ENCODE measurements around the gene FBN1. TPM values are rescaled to one million over a fixed set of nuclear protein-coding genes. Genes with fewer than 3 reads are reported as not detected.

FBN1 gene
- polyA plus RNA-seq, 3 donors = 91.0 to 113 (median 94.2) TPM

DNA sequence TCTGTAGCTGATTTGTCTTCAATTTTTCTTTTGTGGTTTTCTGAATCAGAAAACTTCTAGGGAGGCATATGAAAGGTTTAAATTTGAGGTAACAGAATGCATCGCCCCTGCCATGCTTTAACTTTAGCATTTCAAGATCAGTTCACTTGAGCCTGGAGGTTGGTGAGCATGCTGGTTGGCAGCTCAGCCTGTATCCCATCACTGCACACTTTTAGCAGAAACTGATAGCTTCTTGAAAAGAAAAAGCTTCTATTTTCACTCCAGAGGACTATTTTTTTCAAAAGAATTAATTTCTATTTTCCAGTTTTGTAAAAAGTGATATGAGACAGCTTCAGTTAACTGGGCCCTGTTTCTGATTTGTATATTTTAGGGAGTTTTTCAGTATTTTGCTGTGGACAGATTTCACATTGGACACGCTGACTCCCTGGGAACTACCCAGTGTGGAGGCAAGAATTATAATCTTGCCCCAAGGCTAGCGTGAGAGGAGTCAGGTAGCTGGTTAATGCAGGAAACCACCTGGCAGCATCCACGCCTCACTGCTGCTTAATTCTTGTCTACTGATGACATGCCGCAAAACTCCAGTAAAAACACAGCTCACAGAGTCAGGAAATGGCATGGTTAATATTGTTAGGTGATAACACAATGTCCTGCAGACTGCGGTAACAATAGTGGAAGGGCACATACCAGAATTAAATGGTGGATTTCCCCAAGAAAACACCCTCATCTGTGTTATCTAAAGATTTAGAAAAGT is 242.9 kb downstream of the FBN1 start:
- DNase-seq (ENCODE audit: extremely low read depth in 1 of 11, low read depth in 9 of 11, low spot score in 4 of 11) = no peak

DNA sequence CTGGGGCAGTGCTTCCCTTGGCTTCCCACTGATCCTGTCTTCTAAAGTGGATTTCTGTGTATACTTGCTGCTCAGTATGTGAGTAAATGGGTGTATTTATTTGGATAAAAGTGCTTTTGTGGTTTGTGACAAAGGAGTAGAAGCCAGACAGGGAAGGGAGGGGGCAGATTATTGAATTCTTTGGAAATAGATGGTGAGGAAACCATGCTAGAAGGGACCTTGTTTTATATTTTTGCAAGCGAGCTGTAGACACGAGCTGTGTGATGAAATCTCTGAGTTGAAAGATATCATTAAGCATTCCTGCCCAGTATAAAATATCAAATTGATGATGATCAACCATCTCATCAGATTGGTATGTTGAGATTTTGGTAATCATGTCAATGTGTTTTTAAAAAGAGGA is 245.4 kb downstream of the FBN1 start:
- DNase-seq (ENCODE audit: extremely low read depth in 1 of 11, low read depth in 9 of 11, low spot score in 4 of 11) = no peak

DNA sequence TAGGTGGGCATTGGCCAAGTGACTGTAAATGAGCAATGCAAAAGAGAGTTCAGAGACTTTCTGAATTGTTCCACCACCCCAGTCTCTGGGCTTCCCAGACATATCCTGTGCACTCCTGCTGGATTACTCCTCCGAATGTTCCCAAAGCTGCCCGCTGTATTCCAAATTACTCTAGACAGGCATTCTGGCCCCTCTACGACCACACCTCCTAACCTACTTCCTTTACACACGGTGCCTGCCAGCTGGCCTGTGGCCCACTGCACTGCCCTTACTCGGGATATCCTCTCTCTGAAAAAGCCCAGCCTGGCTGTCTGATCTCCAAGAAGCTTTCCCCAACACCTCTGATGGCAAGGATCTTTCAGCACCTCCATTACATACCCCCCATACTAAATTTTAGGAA is 247.7 kb downstream of the FBN1 start:
- DNase-seq (ENCODE audit: extremely low read depth in 1 of 11, low read depth in 9 of 11, low spot score in 4 of 11) = no peak

DNA sequence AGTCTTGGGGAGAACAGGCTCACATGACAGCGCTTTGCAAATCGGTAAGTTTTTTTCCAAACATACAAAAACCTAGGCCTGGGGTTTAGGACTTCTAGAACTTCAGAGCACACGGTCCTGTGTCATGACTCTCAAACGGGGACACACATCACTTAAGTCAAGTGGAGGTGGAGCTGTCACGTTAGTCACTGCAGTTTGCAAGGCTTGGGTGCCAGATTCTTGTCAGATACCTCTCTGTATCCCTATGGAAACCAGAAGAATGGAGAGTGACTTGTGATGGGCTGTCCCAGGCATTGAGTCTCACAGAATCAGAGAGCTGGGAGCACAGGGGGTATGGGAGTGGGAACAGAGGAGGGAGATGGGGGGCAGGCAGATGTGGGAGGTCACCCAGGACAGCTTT is 249.5 kb downstream of the FBN1 start:
- no peak for DNase-seq (ENCODE audit: extremely low read depth in 1 of 11, low read depth in 9 of 11, low spot score in 4 of 11)

DNA sequence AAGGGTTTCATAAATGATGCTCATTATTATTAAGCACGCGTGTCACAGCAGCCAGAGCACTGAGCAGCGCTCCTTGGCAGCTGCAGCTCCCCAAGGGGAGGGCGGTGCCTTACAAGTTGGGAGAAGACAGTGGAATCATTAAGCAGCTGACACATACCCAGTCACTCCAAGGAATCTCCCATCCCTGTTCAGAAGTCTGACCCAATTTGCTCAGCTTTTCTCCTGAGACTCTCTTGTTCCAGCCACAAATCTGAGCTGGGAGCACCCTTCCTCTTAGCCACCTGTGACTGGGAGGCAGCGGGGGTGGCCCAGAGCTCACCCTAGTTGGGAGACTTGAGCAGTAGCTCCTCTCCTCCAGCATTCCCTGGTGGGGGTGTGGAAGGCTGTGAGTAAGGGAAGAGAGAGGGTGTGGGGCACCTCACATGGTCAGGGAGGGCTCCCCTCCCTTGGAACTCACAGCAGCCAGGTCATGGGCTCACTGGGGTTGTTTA is 249.9 kb downstream of the FBN1 start:
- no peak for DNase-seq (ENCODE audit: extremely low read depth in 1 of 11, low read depth in 9 of 11, low spot score in 4 of 11)

DNA sequence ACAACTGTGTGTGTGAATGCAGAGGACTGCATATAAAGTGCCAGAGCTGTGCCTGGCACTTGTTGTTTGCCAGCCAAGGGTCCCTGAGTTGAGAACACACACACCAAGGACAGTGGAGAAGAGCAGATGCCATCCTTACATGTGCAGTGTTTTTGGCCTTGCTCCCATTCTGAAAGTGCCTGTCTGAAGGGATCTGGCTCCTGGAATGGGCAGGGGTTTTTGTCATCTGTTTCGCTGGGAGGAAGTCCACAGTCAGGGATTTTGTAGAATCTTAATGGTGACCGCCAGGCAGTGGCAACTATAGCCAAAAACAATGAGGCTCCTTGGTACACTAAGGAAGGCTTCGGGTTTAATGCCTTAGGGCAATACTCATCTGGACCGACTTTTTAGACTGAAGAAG is 250.5 kb downstream of the FBN1 start:
- no peak for DNase-seq (ENCODE audit: extremely low read depth in 1 of 11, low read depth in 9 of 11, low spot score in 4 of 11)

DNA sequence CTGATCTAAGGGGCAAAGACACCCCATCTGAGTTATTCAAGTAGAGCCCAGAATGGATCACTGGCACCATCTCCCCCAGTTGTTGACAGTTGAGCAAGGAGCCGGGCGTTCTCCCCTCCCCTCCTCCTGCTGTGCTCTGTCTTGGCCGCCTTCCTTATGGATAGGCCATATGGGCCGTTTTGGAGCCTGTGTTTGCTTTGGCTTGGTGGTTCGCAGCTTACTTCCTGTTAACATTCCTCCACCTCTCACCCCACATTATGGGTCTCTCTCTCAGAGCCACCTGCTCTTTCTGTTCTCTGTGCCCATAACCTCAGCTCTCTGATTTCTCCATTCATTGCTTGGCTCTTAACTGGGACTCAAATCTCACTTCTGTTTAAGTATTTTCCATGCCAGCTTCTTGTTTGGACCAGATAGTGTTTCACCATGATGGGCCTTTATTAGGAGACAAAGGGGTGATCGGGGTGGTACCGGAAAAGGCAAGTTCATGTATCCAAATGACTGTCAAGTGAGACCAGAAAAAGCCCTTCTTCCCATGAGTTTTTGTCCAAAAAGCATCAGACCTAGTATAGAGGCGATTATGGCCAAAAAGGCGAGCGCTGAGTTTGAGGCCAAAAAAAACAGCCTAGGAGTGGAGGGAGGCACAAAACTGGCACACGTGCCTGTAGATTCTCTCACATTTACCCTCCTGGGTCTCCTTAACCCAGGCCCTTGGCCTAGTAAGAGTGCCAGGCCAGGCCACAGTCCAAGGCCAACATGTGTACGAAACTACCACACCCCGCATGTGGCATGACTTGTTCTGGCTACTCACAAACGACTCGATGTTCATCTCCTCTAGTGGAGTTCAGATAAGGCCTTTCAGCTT is 251.6 kb downstream of the FBN1 start:
- DNase-seq (ENCODE audit: extremely low read depth in 1 of 11, low read depth in 9 of 11, low spot score in 4 of 11) = peak in 5 of 11 donors; percentile 36 to 59 (median 39)

DNA sequence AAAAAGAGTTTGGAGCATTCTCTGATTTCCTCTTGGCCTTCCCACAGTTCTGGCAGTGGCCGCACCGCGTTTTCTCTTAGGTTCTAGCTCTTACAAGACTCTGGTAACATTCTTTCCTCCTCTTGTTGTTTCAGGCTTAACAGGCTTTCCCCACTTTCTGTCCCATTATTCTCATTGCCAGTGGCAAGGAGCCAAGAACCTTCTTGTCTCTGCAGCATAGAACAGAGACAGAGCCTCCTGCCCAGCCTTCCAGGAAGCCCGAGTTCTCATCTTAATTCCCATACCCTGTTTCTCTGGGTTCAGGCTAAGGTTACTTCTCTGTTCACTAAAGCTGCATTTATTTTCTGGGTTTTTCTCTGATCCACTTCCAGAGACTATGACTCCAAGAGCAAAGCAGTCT is 253.2 kb downstream of the FBN1 start:
- peak in 2 of 11 donors; percentile 17 to 32 for DNase-seq (ENCODE audit: extremely low read depth in 1 of 11, low read depth in 9 of 11, low spot score in 4 of 11)

DNA sequence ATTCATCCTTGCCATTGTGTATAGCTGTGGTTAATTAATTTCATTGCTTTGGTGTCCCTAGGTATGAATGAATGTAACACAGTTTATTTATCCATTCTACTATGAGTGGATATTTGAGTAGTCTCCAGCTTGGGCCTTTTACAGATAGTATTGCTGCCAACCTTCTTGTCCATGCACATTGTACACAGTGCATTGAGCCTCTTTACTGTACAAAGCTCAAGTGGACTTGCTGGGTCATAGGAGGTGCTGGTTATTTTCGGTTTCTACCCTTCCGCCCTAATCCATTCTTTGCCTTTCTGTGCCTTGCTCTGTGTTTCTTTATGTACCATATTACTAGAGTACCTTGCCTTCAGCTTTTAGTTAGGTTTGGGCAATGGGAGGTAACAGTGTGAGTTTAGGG is 253.6 kb downstream of the FBN1 start:
- DNase-seq (ENCODE audit: extremely low read depth in 1 of 11, low read depth in 9 of 11, low spot score in 4 of 11) = no peak

DNA sequence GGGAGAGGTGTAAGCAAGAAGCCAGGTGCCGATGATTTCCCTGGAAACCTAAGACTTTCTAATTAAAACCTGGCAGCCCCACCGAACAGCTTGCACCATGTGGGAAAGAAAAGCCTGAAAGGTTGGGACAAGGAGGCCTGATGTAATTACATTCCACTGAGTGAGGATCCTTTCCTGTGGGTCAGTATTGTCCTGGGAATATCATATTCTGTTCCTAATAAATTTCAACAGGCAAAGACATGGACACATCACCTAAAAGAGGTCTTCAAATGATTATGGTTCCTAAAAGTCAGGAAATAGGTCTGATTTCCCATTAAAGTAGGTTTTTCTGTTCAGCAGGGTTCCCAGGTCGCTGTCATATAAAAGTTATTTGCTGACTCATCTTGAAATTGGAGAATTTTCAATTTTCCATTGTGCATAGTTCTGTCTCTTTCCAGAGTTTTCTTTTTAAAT is 255.8 kb downstream of the FBN1 start:
- DNase-seq (ENCODE audit: extremely low read depth in 1 of 11, low read depth in 9 of 11, low spot score in 4 of 11) = no peak

DNA sequence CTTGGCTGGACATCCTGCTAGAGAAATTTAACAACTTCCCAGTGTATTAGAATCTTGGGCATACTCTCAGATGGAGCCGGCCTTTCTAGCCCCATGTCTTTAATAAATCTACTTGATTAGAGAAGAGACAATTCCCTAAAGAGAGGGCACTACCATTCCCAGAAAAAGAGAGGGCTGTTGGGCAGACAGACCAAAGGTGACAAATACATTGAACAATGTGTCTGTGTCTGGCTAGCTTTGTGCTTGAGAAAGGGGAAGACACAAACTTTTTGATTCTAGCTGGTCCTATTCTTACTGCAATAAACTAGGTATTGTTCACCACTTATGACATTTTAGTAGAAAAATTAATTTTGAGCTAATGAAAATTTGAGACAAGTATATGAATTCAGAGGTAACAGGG is 256.6 kb downstream of the FBN1 start:
- DNase-seq (ENCODE audit: extremely low read depth in 1 of 11, low read depth in 9 of 11, low spot score in 4 of 11) = no peak

DNA sequence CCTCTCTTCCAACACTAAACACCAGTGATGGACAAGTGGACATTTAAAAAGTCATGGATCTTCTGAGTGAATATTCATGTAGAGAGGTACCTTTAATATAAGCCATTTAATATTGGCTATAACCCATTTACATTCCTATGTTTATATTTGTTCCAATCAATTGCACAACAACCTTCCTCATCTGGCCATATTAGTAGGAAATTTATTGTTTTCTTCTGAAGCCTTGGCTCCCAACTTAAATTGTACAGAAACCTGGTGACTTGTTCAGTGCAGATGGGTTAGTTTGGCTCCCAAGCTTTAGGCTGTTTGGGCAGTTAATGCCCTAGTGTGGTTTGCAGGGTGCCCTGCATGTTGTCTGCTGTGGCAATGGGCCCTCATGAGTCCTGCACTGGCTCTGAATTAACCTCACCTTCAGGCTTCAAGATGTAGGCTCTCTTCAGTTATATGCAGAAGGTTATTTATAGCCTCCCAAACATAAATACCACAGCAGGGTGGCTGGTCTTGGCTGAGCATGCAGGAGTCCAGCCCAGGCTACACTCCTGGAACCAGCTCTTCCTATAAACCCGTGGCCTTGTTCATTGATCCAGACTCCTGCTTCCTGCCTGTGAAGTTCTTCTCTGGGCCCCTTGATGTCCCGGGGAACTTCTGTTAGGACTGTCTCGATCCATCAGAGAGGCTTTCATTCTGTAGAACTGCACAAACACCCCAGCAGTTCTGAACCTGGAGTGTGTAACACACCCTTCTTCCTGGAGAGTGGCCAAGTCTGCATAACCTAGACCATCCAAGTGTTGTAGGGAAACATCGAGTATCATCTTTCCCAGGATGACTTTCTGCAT is 257.3 kb downstream of the FBN1 start:
- no peak for DNase-seq (ENCODE audit: extremely low read depth in 1 of 11, low read depth in 9 of 11, low spot score in 4 of 11)

DNA sequence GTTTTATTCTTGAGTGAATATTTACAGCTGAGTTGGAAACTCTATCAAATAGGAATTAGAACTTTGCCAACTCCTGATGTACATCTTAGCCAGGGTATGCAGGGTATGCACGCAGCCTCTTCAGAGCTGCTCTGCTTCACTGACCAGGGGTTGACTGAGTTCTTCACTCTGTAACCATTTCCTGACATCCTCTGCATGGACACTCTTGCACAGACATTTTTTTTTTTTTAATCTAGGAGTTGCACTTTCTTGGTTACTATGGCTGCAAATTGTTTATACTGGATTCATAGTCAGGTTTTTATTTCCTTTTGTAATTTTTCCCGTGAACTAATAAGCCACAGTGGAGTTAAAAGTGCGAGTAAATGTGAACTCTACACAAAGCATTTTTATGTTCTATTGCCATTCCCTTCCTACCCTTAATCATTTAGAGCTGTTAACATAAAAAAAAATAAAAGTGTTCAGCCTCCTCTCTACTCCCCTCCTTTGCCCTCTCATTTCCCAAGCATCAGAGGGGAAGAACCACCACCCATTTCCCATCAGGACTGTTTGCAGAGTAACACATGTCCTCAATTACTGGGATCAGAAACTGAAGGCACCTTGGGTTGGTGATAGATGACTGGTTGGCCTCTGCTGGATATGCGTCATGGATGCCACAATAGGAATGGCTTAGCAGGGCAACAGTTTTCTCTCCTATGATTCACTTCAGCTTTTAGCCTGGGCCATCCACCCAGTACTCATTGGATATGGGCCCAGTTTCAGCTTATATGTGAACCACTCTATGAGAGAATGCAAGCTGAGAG is 260.3 kb downstream of the FBN1 start:
- DNase-seq (ENCODE audit: extremely low read depth in 1 of 11, low read depth in 9 of 11, low spot score in 4 of 11) = peak in 2 of 11 donors; percentile 12 to 13

DNA sequence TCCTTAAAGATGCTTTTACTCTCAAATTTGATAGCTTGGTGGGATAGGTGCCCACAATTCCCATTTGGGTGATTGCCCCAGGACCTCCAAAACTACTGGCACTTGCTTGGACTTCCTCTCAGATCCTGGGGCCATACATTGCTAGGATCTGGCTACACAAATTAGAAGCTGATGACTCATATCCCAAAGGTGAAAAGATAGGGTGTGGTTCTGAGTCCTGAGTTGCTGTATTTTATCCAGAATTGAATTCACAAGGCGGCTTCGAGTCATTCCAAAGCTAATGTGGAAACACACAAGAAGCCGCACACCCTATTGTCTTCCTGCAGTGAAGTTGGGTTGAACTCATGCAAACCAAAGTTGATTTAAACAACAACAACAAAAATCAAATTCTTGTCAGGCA is 260.9 kb downstream of the FBN1 start:
- DNase-seq (ENCODE audit: extremely low read depth in 1 of 11, low read depth in 9 of 11, low spot score in 4 of 11) = no peak

DNA sequence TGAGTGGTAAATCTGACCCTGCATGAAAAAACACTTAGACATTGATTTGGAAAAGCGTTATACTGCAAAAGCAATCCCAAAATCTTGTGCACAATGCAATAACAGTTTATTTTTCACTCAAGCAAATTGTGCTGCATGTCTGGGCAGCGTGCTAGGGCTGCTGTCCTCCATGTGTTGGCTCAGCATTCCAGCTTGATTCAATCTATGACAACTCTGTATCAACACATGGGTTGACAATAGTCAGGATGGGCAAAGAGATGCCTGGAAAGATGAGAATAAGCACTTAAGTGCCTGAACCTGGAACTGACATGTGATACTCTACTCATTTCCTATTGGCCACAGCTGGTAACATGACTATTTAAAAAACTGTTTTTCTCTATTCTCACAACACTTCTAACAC is 262.5 kb downstream of the FBN1 start:
- no peak for DNase-seq (ENCODE audit: extremely low read depth in 1 of 11, low read depth in 9 of 11, low spot score in 4 of 11)

DNA sequence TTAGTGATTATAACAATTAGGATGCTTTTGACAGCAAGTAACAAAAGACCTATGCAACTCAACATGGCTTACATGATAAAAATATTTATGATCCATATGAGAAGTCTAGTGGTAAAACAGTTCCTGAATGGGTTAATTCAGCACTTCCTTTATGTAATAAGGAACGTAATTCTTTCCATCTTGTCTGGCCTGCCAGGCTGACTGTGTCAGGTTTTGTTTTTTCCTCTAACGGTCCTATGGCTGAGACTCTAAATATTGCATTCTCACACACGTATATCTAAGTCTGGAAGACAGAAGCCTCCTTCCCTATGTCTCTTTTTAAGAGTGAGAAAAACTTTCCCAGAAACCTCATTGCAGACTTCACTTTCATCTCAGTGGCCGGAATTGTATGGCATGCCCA is 263.6 kb downstream of the FBN1 start:
- DNase-seq (ENCODE audit: extremely low read depth in 1 of 11, low read depth in 9 of 11, low spot score in 4 of 11) = no peak

DNA sequence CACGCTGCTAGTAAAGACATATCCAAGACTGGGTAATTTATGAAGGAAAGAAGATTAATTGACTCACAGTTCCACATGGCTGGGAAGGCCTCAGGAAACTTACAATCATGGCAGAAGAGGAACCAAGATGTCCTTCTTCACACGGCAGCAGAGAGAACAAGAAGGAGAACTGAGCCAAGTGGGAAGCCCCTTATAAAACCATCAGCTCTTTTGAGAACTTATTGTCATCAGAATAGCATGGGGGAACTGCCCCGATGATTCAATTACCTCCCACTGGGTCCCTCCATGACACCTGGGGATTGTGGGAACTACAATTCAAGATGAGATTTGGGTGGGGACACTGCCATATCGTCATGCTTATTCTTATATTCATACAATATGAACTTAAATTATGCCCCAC is 265.3 kb downstream of the FBN1 start:
- no peak for DNase-seq (ENCODE audit: extremely low read depth in 1 of 11, low read depth in 9 of 11, low spot score in 4 of 11)

DNA sequence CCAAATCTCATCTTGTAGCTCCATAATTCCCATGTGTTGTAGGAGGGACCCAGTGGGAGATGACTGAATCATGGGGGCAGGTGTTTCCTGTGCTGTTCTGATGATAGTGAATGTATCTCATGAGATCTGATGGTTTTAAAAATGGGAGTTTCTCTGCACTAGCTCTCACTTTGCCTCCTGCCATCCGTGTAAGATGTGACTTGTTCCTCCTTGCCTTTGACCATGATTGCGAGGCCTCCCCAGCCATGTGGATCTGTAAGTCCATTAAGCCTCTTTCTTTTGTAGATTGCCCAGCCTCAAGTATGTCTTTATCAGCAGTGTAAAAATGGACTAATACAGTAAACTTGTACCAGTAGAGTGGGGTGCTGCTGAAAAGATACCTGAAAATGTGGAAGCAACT is 269.7 kb downstream of the FBN1 start:
- DNase-seq (ENCODE audit: extremely low read depth in 1 of 11, low read depth in 9 of 11, low spot score in 4 of 11) = no peak

DNA sequence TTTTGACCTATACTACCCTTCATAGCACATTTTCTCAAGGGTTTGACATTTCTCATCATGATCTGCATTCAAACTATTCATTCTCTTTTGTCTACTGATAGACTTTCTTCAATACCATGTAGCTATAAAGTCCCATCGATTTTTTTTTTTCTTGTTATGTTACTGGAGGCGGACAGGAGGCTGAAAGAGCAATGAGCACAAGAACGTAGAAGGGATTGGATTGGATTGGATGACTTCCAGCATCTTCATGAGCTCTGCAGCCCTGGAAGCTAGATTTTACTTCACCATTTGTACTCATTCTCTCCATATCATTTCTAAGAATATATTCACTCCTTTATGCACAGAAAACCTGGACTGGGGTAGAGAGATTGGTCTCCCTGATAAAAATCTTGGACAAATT is 271.0 kb downstream of the FBN1 start:
- no peak for DNase-seq (ENCODE audit: extremely low read depth in 1 of 11, low read depth in 9 of 11, low spot score in 4 of 11)
